Osteoblast (primary cell): ENCODE measurements around the gene OSBPL5. TPM values are rescaled to one million over a fixed set of nuclear protein-coding genes. Genes with fewer than 3 reads are reported as not detected.
"Not testable (repeated sequence)": the region's sequence is repeated elsewhere in the genome, so short reads cannot be mapped to it uniquely, and the experiment has no call there.

ENCODE experiments used
- DNase-seq: peaks from one replicate; pipeline ENCODE4 v3.0.0; 2011; ENCODE audit warnings: low spot score, mixed read lengths; ENCODE audit not compliant: insufficient read length; ENCODE audit errors: missing footprints
- H2AFZ ChIP-seq: 2 replicates; pipeline ENCODE4 v1.6.0; 2011; ENCODE audit warnings: mild to moderate bottlenecking, low read length
- H3K27ac ChIP-seq: 2 replicates; pipeline ENCODE4 v1.5.1; 2011; ENCODE audit warnings: mild to moderate bottlenecking, low read depth, low read length, moderate library complexity
- H3K27me3 ChIP-seq: 2 replicates; pipeline ENCODE4 v1.6.0; 2012; ENCODE audit warnings: mild to moderate bottlenecking, control low read depth, inconsistent platforms, low read length, moderate library complexity; ENCODE audit not compliant: insufficient read depth
- H3K36me3 ChIP-seq: 2 replicates; pipeline ENCODE4 v1.5.1; 2011; ENCODE audit warnings: mild to moderate bottlenecking, low read length, control low read depth, moderate library complexity; ENCODE audit not compliant: insufficient read depth
- H3K4me1 ChIP-seq: 2 replicates; pipeline ENCODE4 v1.5.1; 2011; ENCODE audit warnings: mild to moderate bottlenecking, low read length, control low read depth, moderate library complexity; ENCODE audit not compliant: insufficient read depth
- H3K4me2 ChIP-seq: 2 replicates; pipeline ENCODE4 v1.6.0; 2011; ENCODE audit warnings: mild to moderate bottlenecking, low read length; ENCODE audit not compliant: insufficient read depth
- H3K4me3 ChIP-seq: fragments of 200-600 bp; sonication (generic); 3 replicates; pipeline ENCODE4 v1.5.1; 2012; ENCODE audit warnings: mild to moderate bottlenecking, low read length, inconsistent platforms; ENCODE audit not compliant: insufficient read depth
- H3K79me2 ChIP-seq: 2 replicates; pipeline ENCODE4 v1.6.0; 2012; ENCODE audit warnings: mild to moderate bottlenecking, low read length, control low read depth, inconsistent platforms; ENCODE audit not compliant: insufficient read depth
- H3K9me3 ChIP-seq: 2 replicates; pipeline ENCODE4 v1.5.1; 2011; ENCODE audit warnings: low read depth, low read length, control low read depth
- H4K20me1 ChIP-seq: 2 replicates; pipeline ENCODE4 v1.6.0; 2012; ENCODE audit warnings: mild to moderate bottlenecking, low read length, control low read depth; ENCODE audit not compliant: insufficient read depth
- total RNA-seq: library from RNA; depleted of rRNA; stranded (reverse); fragments of >200 nt; gene quantifications from 2 replicates; pipeline ENCODE4 v1.2.3, GENCODE V29; 2012
- TF ChIP-seq, protein P1 (sequence below): IDR thresholded peaks from 2 replicates; pipeline ENCODE4 v1.5.1; 2011; ENCODE audit warnings: mild to moderate bottlenecking, low read depth, low read length, moderate library complexity; ENCODE audit errors: extremely low read depth

OSBPL5 gene
- total RNA-seq, 1 donor: 49.9 TPM

DNA sequence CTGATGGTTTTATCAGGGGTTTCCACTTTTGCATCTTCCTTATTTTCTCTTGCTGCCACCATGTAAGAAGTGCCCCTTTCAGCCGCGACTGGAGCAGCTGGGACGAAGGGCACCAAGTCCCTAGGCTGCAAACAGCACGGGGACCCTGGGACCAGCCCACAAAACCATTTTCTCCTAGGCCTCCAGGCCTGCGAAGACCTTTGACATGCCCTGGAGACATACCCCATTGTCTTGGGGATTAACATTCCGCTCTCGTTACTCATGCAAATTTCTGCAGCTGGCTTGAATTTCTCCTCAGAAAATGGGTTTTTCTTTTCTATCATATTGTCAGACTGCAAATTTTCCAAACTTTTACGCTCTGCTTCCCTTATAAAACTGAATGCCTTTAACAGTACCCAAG is 101.2 kb downstream of the OSBPL5 start:
- H3K9me3 ChIP-seq, H3K27ac ChIP-seq, DNase-seq, H3K4me1 ChIP-seq, H3K4me2 ChIP-seq, H3K4me3 ChIP-seq, H4K20me1 ChIP-seq, H3K27me3 ChIP-seq, H3K79me2 ChIP-seq, H2AFZ ChIP-seq, H3K36me3 ChIP-seq: not testable (repeated sequence)

DNA sequence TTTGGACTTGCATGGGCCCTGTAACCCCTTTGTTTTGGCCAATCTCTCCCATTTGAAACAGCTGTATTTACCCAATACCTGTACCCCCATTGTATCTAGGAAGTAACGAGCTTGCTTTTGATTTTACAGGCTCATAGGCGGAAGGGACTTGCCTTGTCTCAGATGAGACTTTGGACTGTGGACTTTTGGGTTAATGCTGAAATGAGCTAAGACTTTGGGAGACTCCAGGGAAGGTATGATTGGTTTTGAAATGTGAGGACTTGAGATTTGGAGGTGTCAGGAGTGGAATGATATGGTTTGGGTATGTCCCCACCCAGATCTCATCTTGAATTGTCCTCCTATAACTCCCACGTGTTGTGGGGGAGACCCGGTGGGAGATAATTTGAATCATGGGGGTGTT is 101.7 kb downstream of the OSBPL5 start:
- not testable (repeated sequence) for H3K4me2 ChIP-seq, H2AFZ ChIP-seq, H3K27me3 ChIP-seq, H3K36me3 ChIP-seq, H4K20me1 ChIP-seq, H3K4me1 ChIP-seq, H3K9me3 ChIP-seq, H3K27ac ChIP-seq, DNase-seq, H3K4me3 ChIP-seq, H3K79me2 ChIP-seq

DNA sequence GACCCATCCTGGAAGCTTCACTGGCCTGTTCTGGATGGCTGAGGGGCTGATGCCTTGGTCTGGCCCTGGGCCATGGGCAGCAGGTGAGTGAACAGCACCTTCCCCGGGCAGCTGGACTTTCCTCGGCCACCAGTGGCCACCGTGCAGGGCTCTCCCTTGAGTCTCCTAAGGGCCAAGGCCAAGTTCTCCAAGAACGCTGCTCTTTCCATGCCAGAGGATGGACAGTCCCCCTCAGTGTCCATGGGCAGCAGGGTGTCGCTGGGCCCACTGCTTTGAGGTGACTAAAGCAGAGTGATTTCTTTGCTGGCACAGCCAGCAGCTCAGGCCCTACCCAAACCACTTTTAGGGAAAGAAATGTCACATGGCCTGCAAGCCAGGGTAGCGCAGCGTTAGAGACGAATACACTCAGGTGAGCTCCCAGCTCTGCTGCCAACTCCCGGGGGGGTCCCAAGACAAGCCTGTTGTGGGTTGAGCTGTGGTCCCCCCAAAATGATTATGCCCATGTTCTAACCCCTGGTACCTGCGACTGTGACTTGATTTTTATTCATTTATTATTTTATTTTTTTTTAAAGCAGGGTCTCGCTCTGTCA is 104.6 kb downstream of the OSBPL5 start:
- no peak overlapping the region for H3K4me2 ChIP-seq
- H3K4me3 ChIP-seq: no peak overlapping the region
- H3K27me3 ChIP-seq: no peaks in the 10 kb centered on the region
- no peak overlapping the region for H2AFZ ChIP-seq
- TF ChIP-seq, protein P1, sequence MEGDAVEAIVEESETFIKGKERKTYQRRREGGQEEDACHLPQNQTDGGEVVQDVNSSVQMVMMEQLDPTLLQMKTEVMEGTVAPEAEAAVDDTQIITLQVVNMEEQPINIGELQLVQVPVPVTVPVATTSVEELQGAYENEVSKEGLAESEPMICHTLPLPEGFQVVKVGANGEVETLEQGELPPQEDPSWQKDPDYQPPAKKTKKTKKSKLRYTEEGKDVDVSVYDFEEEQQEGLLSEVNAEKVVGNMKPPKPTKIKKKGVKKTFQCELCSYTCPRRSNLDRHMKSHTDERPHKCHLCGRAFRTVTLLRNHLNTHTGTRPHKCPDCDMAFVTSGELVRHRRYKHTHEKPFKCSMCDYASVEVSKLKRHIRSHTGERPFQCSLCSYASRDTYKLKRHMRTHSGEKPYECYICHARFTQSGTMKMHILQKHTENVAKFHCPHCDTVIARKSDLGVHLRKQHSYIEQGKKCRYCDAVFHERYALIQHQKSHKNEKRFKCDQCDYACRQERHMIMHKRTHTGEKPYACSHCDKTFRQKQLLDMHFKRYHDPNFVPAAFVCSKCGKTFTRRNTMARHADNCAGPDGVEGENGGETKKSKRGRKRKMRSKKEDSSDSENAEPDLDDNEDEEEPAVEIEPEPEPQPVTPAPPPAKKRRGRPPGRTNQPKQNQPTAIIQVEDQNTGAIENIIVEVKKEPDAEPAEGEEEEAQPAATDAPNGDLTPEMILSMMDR: no peak
- H3K36me3 ChIP-seq: no peaks in the 10 kb centered on the region
- no peak overlapping the region for H3K27ac ChIP-seq
- H3K4me1 ChIP-seq: peaks cover 17% of the 10 kb centered on the region
- H4K20me1 ChIP-seq: peaks cover 5% of the 10 kb centered on the region
- no peak for DNase-seq
- H3K79me2 ChIP-seq: peaks cover 17% of the 10 kb centered on the region
- no peaks in the 10 kb centered on the region for H3K9me3 ChIP-seq

DNA sequence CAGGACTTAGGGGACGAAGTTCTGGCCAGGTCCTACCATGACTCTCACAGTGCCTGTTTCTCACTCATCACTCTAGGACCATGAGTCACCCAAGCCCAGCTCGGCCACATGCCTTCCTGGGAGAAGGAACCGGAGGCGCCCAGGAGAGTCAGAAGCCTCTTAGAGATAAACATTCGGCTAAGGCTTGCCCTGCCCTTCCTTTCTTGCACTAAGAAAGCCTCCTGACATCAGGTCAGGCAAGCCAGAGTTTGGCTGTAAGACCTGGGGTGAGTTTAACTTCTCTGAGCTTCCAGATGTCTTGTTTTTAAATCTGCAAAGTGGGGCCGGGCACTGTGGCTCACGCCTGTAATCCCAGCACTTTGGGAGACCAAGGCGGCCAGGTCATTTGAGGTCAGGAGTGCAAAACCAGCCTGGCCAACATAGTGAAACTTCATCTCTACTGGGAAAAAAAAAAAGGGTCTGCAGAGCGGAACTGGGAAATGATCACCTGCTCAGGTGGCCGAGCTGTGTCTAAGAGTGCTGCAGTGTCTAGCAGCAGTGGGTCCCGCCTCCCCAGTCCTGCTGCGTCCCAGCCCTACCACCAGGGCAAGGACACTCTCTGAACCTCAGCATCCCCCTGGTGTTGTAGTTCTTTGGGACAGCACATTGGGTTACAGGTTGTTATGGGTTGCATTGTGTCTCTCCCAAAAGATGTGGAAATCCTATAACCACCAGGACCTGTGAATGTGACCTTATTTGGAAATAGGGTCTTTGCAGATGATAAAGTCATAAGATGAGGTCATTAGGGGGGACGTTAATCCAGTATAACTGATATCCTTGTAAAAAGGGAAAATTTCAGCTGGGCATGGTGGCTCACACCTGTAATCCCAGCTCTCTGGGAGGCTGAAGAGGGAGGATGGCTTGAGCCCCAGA is 106.1 kb downstream of the OSBPL5 start:
- Histone ChIP-seq H3K27ac (peak overlapping the region; percentile 48), H3K4me2 (peak overlapping the region; percentile 57), H3K4me1 (peaks cover 17% of the 10 kb centered on the region), H3K36me3 (peaks cover 7% of the 10 kb centered on the region), H2AFZ (peak overlapping the region; percentile 77), H3K27me3 (no peaks in the 10 kb centered on the region), H4K20me1 (peaks cover 10% of the 10 kb centered on the region), H3K9me3 (no peaks in the 10 kb centered on the region), H3K4me3 (no peak overlapping the region), H3K79me2 (peaks cover 32% of the 10 kb centered on the region)
- peak; percentile 97 for DNase-seq
- TF ChIP-seq, protein P1: no peak
